HG02840 (cell line): ENCODE measurements around the gene OVOL3.
"Not testable (repeated sequence)": the region's sequence is repeated elsewhere in the genome, so short reads cannot be mapped to it uniquely, and the experiment has no call there.

Experiments used
- ATAC-seq: cut with Tn5 transposase; IDR thresholded peaks from one replicate; pipeline ENCODE4 v1.9.1; 2021; ENCODE audit warnings: mild to moderate bottlenecking, moderate library complexity, moderate number of reproducible peaks; ENCODE audit not compliant: unreplicated experiment, low FRiP score

The OVOL3 gene

GRCh38 chr19:36121486-36122124 is 10.7 kb downstream of the OVOL3 start:
- no peak for ATAC-seq

DNA sequence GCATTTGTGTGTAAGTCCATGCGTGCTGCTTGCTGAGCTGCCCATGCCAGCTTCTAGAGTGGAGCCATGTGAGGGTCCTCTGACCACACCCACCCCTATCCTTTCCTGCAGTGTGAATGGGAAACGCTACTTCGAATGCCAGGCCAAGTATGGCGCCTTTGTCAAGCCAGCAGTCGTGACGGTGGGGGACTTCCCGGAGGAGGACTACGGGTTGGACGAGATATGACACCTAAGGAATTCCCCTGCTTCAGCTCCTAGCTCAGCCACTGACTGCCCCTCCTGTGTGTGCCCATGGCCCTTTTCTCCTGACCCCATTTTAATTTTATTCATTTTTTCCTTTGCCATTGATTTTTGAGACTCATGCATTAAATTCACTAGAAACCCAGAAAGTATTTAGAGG is 14.6 kb downstream of the OVOL3 start:
- ATAC-seq: no peak

DNA sequence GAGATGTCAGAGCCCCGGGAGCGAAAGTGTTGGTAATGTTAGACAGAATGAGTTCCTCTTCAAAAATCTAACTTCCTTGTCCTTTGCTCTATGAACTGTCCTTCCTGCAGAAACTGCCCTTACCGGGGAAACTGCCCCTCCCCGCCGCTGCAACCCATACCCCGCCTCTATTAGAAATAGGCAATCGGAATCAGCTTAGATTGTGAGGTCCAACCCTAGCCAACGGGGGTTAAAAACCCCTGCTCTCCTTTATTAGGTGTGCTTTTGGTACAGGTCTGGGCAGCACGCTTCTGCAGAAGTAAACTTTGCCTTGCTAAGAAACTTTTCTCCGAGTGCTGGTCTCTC is 17.4 kb downstream of the OVOL3 start:
- no peak for ATAC-seq

DNA sequence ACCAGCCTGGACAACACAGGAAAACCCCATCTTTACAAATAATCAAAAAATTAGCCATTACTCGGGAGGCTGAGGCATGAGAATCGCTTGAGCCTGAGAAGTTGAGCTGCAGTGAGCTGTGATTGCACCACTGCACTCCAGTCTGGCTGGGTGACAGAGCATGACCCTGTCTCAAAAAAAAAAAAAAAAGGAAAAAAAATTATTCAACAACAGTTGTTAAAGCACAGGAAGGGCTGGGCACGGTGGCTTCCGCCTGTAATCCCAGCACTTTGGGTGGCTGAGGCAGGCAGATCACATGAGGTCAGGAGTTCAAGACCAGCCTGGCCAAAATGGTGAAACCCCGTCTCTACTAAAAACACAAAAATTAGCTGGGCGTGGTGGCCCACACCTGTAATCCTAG is 20.3 kb downstream of the OVOL3 start:
- not testable (repeated sequence) for ATAC-seq

DNA sequence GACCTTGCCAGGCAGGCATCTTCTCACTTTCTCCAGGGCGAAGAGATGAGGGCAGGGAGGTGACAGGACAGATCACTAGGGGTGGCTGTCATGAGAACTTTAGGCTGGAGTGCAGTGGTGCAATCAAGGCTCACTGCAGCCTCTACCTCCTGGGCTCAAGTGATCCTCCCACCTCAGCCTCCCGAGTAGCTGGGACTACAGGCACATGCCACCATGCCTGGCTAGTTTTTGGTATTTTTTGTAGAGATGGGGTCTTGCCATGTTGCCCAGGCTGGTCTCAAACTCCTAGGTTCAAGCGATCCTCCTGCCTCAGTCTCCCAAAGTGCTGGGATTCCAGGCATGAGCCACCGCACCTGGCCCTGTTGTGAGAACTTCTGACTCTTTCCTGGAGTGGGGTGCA is 23.9 kb downstream of the OVOL3 start:
- not testable (repeated sequence) for ATAC-seq

- ATAC-seq: no peak
These were observed 26.2 kb downstream of the OVOL3 start for GRCh38 chr19:36136964-36137686.

- no peak for ATAC-seq
These were observed 28.2 kb downstream of the OVOL3 start for GRCh38 chr19:36139120-36139472.

DNA sequence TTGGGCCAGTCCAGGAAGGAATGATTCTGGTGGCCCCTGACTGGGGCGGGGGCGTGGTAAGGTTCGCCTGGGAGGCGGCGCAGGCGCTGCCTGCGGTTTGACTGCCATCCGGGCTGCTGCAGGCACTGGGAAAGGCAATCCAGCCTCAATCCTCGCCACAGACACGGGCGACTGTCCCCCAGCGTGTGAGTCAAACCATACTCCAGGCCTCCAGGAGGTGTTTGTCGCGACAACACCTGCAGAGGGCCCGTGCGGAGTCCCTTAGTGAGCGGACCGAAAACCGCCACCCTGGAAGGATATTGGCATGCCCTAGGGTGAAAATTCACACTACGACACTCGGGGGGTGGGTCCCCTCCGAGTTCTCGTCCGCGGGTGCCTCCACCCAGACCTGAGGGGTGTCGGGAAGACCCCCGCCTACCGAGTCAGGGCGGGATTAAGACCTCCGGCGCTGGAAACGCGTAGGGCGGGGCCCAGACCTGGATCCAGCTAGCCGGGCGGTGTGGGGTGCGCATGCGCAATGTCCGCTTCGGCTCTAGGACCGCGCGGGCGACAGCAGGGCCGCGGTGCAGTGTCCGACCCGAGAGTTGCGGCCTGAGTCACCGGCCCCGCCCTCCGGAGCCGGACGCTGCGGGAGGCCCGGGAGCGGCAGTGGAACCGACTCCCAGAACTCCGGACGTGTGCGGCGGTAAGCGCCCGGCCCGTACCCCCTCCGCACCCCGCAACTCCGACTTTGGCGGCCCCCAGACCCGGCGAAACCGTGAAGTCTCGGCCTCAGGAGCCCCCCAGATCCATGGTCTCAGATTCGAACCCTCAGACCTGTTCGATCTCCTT is 28.7 kb downstream of the OVOL3 start, which contains the start of gene CAPNS1:
CAPNS1 (plus strand) TSS at position 594 of the 831 bp plus-strand sequence. CDS start 946 bp downstream, outside the sequence.
- peak; percentile 86 for ATAC-seq

- no peak for ATAC-seq
These were observed 29.5 kb downstream of the OVOL3 start for GRCh38 chr19:36140304-36141038.

- ATAC-seq: no peak
These were observed 30.3 kb downstream of the OVOL3 start for GRCh38 chr19:36141039-36141927.

- no peak for ATAC-seq
These were observed 31.1 kb downstream of the OVOL3 start for GRCh38 chr19:36142046-36142445.

- no peak for ATAC-seq
These were observed 31.6 kb downstream of the OVOL3 start for GRCh38 chr19:36142496-36142895.

DNA sequence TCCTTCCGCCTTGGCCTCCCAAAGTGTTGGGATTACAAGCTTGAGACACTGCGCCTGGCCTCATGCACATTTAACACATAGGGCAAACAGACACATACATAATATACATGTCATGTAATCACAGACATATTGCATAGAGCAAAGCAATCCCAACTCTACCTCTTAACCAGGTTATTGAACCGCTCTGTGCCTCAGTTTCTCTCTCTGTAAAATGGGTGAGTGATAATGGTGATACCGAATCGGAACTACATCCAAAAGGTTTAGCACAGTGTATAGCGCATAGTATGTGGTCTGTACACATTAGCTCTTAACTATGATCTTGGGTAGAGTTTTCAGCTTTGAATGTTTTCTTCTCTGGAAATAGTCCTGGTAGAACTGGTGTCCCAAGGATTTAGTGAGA is 33.7 kb downstream of the OVOL3 start:
- ATAC-seq: no peak

DNA sequence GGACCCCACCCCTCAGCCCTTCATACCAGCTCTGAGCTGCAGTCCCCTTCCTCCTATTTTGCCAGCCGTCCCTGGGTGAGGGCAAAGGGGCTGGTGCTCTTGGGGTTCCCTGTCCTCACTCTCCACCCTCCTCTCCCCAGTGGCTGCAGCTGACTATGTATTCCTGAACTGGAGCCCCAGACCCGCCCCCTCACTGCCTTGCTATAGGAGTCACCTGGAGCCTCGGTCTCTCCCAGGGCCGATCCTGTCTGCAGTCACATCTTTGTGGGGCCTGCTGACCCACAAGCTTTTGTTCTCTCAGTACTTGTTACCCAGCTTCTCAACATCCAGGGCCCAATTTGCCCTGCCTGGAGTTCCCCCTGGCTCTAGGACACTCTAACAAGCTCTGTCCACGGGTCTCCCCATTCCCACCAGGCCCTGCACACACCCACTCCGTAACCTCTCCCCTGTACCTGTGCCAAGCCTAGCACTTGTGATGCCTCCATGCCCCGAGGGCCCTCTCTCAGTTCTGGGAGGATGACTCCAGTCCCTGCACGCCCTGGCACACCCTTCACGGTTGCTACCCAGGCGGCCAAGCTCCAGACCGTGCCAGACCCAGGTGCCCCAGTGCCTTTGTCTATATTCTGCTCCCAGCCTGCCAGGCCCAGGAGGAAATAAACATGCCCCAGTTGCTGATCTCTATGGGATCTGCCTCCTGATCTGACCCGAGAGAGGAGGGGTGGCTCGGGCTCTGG is 38.9 kb downstream of the OVOL3 start:
- no peak for ATAC-seq

DNA sequence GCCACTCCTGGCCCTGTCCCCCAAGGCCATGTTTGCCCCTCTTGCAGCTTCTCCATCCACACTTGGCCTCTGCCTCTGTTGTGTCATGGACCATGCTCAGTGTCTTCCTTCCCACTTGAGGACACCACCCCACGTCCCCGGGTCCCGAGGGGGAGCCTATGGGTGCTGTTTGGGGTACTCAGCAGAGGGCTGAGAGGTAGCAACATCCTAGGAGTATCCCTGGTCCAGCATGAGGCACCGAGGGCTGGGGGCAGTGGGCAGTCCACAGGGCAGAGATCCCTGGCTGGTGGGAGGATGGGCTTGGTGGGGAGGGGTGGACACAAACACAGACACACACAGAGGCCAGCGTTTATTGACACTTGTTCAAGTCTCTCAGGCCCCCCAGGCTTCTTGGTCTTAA is 39.6 kb downstream of the OVOL3 start:
- no peak for ATAC-seq

DNA sequence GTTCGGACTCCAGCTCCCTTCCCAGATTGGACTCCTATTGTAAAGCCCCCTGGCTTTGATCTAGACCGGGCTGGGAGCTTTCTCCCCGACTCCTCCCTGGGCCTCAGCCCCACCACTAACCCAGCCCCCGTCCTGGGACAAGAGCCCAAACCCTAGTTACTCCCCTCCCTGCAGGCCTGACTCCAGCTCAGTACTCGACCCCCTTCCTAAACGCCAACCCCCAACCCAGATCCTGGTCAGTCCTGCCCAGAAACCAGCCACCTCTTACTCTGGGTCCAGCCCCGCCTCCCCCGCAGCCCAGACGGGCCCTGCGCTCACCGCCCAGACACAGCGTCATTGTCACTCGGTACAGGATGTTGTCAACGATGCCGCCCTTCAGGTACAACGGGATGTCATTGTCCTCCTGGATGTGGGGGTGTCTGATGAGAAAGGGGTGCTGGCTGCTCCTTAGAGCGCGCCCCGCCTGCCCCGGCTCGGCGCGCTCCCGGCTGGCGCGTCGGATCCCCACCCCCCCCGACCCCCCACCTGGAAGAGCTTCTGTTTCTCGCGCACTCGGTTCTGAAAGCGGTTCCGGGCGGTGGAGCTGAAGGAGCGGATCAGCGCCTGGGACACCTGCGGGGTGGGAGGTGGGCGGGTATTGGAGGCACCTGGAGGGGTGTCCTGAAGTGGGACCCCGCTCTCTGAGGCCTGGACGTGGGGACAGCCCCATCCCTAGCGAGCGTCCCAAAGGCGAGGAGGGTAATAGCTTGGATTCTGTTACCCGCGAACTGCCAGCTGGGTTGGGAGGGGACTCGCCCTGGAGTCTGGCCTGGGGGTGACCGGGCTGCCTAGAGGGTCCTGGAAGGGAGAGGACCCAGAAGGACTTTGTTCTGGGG is 40.4 kb downstream of the OVOL3 start:
- ATAC-seq: no peak

DNA sequence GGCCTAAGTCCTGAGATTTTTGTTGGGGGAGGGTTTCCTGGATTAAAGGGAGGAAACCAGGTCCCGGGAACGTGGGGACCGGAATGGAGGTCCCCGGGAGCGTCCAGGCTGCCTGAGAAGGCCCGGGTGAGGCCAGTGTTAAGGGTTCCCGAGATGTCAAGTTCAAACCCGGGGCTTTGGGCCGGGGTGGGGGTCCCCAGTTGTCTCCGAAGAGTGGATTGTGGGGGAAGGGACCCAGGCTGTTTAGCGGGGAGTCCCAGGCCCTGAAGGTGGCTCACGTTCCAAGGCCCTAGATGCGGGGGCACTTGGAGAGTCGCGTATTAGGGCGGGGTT is 41.0 kb downstream of the OVOL3 start:
- no peak for ATAC-seq

GRCh38 chr19:36152352-36153091 is 41.6 kb downstream of the OVOL3 start, which contains the start of gene COX7A1:
TSS of gene COX7A1 (minus strand) at chr19:36152447. CDS start at chr19:36152407, 40 bp downstream.
- ATAC-seq: no peak
